H1 (cell line): Measurements from ENCODE around the gene PRDM15. TPM values are rescaled to one million over a fixed set of nuclear protein-coding genes. Genes with fewer than 3 reads are reported as not detected.

Source experiments
- CTCF ChIA-PET: fragments of 300-600 bp; sonication (Branson Sonifier 250); formaldehyde crosslinking; loops from one replicate; lab custom pipeline; 2021; ENCODE audit not compliant: partially characterized antibody; lab: Charles Lee
- POLR2A ChIA-PET: fragments of 300-600 bp; sonication (Branson Sonifier 250); formaldehyde crosslinking; loops from one replicate; lab custom pipeline; 2021; ENCODE audit warnings: inconsistent platforms; ENCODE audit not compliant: partially characterized antibody; lab: Charles Lee
- DNase-seq, 2 experiments: peaks; one replicate each; pipeline versions ENCODE4 v3.0.0 to v3.0.0-alpha.2; 2010 to 2022; ENCODE audit warnings: low spot score in 2 of 2, low read depth in 1 of 2, mixed read lengths in 1 of 2
- FAIRE-seq: peaks from 2 replicates; lab custom pipeline; 2011; peaks lifted over from hg19 to GRCh38; lab: Jason Lieb, UNC
- H2AFZ ChIP-seq: 2 replicates; pipeline ENCODE4 v1.8.1; 2012; ENCODE audit warnings: low read length, inconsistent platforms
- H2AK5ac ChIP-seq: 2 replicates; pipeline ENCODE4 v1.6.1; 2013; ENCODE audit warnings: low read depth, low read length
- H2BK120ac ChIP-seq: replicated peaks from 2 replicates; pipeline ENCODE3; 2013; ENCODE audit warnings: low read depth, low read length, inconsistent platforms
- H2BK12ac ChIP-seq: 2 replicates; pipeline ENCODE4 v1.6.1; 2013; ENCODE audit warnings: low read depth, low read length
- H2BK15ac ChIP-seq: 2 replicates; pipeline ENCODE4 v1.6.1; 2013; ENCODE audit warnings: low read length
- H2BK20ac ChIP-seq: 2 replicates; pipeline ENCODE4 v1.6.1; 2013; ENCODE audit warnings: low read length
- H2BK5ac ChIP-seq: 2 replicates; pipeline ENCODE4 v1.6.1; 2013; ENCODE audit warnings: low read depth, low read length
- H3K14ac ChIP-seq: 2 replicates; pipeline ENCODE4 v1.6.1; 2013; ENCODE audit warnings: inconsistent platforms; ENCODE audit not compliant: insufficient read length
- H3K18ac ChIP-seq: 2 replicates; pipeline ENCODE4 v1.6.1; 2013; ENCODE audit warnings: low read length; ENCODE audit errors: extremely low read depth
- H3K23ac ChIP-seq: 2 replicates; pipeline ENCODE4 v1.6.1; 2013; ENCODE audit warnings: inconsistent platforms; ENCODE audit not compliant: insufficient read length
- H3K23me2 ChIP-seq: 2 replicates; pipeline ENCODE4 v1.6.1; 2013; ENCODE audit warnings: low read depth, low read length
- H3K27ac ChIP-seq: 2 replicates; pipeline ENCODE4 v1.6.1; 2011; ENCODE audit warnings: low read depth, low read length, inconsistent platforms
- H3K27me3 ChIP-seq, 4 experiments: replicated peaks in 1 of 4; 1 replicate in 1 of 4; 2 replicates in 3 of 4; pipeline versions ENCODE4 v1.6.1 to v1.8.1; 2011 to 2013; ENCODE audit warnings: low read length in 3 of 4, mild to moderate bottlenecking in 3 of 4, inconsistent platforms in 2 of 4, mixed read lengths in 2 of 4, moderate library complexity in 1 of 4; ENCODE audit not compliant: control insufficient read depth in 3 of 4, insufficient read depth in 3 of 4; ENCODE audit errors: extremely low read depth in 1 of 4
- H3K36me3 ChIP-seq, 4 experiments: 2 replicates each; pipeline versions ENCODE4 v1.6.1 to v1.8.1; 2011 to 2013; ENCODE audit warnings: mild to moderate bottlenecking in 4 of 4, low read length in 3 of 4, moderate library complexity in 2 of 4, control low read depth in 1 of 4, inconsistent platforms in 1 of 4; ENCODE audit not compliant: insufficient read depth in 4 of 4, control insufficient read depth in 2 of 4
- H3K4ac ChIP-seq: replicated peaks from 2 replicates; pipeline ENCODE3; 2013; ENCODE audit warnings: low read length, low read depth, mixed read lengths, inconsistent platforms; ENCODE audit not compliant: insufficient read length
- H3K4me1 ChIP-seq, 4 experiments: replicated peaks in 1 of 4; 1 replicate in 1 of 4; 2 replicates in 3 of 4; pipeline versions ENCODE4 v1.6.1 to v1.8.1; 2011 to 2013; ENCODE audit warnings: low read length in 3 of 4, inconsistent platforms in 2 of 4, mixed read lengths in 1 of 4; ENCODE audit not compliant: insufficient read depth in 4 of 4, control insufficient read depth in 3 of 4
- H3K4me2 ChIP-seq, 2 experiments: 2 replicates each; pipeline versions ENCODE4 v1.6.1 to v1.8.1; 2011 to 2013; ENCODE audit warnings: low read depth in 2 of 2, low read length in 2 of 2, control low read depth in 1 of 2, inconsistent platforms in 1 of 2, mild to moderate bottlenecking in 1 of 2; ENCODE audit not compliant: insufficient read depth in 1 of 2
- H3K4me3 ChIP-seq, 4 experiments: fragments of 200-600, 300-600 bp in 1 of 4; sonication (generic), shearing (Covaris generic), sonication (Bioruptor Twin) in 1 of 4; 2 replicates each; pipeline versions ENCODE4 v1.5.1 to v1.8.1; 2011 to 2016; ENCODE audit warnings: low read length in 4 of 4, low read depth in 3 of 4, control low read depth in 2 of 4, inconsistent platforms in 2 of 4, mild to moderate bottlenecking in 2 of 4, mixed read lengths in 1 of 4, moderate library complexity in 1 of 4; ENCODE audit not compliant: insufficient read depth in 2 of 4; ENCODE audit errors: extremely low read depth in 1 of 4
- H3K56ac ChIP-seq: replicated peaks from 2 replicates; pipeline ENCODE3; 2013; ENCODE audit warnings: low read depth, mild to moderate bottlenecking, mixed read lengths, low read length, inconsistent platforms; ENCODE audit not compliant: insufficient read length
- H3K79me1 ChIP-seq: 2 replicates; pipeline ENCODE4 v1.6.1; 2013; ENCODE audit warnings: low read depth, low read length, control low read depth
- H3K79me2 ChIP-seq, 2 experiments: 2 replicates each; pipeline versions ENCODE4 v1.6.1 to v1.8.1; 2012 to 2013; ENCODE audit warnings: low read length in 2 of 2, mild to moderate bottlenecking in 2 of 2, inconsistent platforms in 1 of 2; ENCODE audit not compliant: insufficient read depth in 2 of 2, control insufficient read depth in 1 of 2
- H3K9ac ChIP-seq, 4 experiments: replicated peaks in 1 of 4; 1 replicate in 1 of 4; 2 replicates in 3 of 4; pipeline versions ENCODE4 v1.6.1 to v1.8.1; 2011 to 2013; ENCODE audit warnings: low read depth in 3 of 4, low read length in 3 of 4, control low read depth in 2 of 4, mild to moderate bottlenecking in 2 of 4, moderate library complexity in 2 of 4, inconsistent platforms in 1 of 4; ENCODE audit errors: extremely low read depth in 1 of 4
- H3K9me3 ChIP-seq, 2 experiments: 2 replicates each; pipeline versions ENCODE4 v1.6.1 to v1.8.1; 2012 to 2013; ENCODE audit warnings: mild to moderate bottlenecking in 2 of 2, moderate library complexity in 2 of 2, control low read depth in 1 of 2, inconsistent platforms in 1 of 2, low read depth in 1 of 2, low read length in 1 of 2, mixed read lengths in 1 of 2; ENCODE audit not compliant: insufficient read depth in 2 of 2
- H4K20me1 ChIP-seq, 2 experiments: replicated peaks in 1 of 2; 2 replicates each; pipeline versions ENCODE3 to v1.8.1; 2011 to 2013; ENCODE audit warnings: inconsistent platforms in 2 of 2, low read length in 2 of 2, mild to moderate bottlenecking in 1 of 2; ENCODE audit not compliant: insufficient read depth in 2 of 2, control insufficient read depth in 1 of 2
- H4K5ac ChIP-seq: 2 replicates; pipeline ENCODE4 v1.6.1; 2013; ENCODE audit warnings: low read length, low read depth, mixed read lengths, inconsistent platforms; ENCODE audit not compliant: insufficient read length
- H4K8ac ChIP-seq: 2 replicates; pipeline ENCODE4 v1.8.0; 2013; ENCODE audit warnings: mild to moderate bottlenecking, moderate library complexity, low read length, inconsistent platforms; ENCODE audit not compliant: insufficient read depth; ENCODE audit errors: extremely low read depth
- H4K91ac ChIP-seq: replicated peaks from 2 replicates; pipeline ENCODE3; 2013; ENCODE audit warnings: low read length, mixed read lengths, inconsistent platforms; ENCODE audit not compliant: insufficient read length
- RXRA ChIP-seq: IDR thresholded peaks from 2 replicates; pipeline ENCODE4 v1.6.1; 2011; ENCODE audit warnings: low read depth, mild to moderate bottlenecking, low read length, moderate library complexity; ENCODE audit not compliant: insufficient read depth
- SP2 ChIP-seq: IDR thresholded peaks from 2 replicates; pipeline ENCODE4 v1.6.1; 2012; ENCODE audit warnings: mild to moderate bottlenecking, low read length, inconsistent platforms
- SP4 ChIP-seq: IDR thresholded peaks from 2 replicates; pipeline ENCODE4 v1.6.1; 2012; ENCODE audit warnings: low read length, inconsistent platforms
- SRF ChIP-seq: IDR thresholded peaks from 2 replicates; pipeline ENCODE4 v1.6.1; 2011; ENCODE audit warnings: mild to moderate bottlenecking, low read depth, low read length, moderate library complexity
- WGBS, 2 experiments: shearing (Covaris generic) in 1 of 2; methylation state at CpG; one replicate each; pipeline versions ENCODE4 v1.1.6 to v1.1.7; 2013 to 2015; ENCODE audit warnings: low lambda C conversion rate in 2 of 2, mixed read lengths in 2 of 2, inconsistent platforms in 1 of 2, low coverage in 1 of 2, missing lambda C conversion rate in 1 of 2; ENCODE audit not compliant: insufficient replicate concordance in 2 of 2, insufficient coverage in 1 of 2, insufficient read length in 1 of 2; ENCODE audit errors: extremely low coverage in 1 of 2, missing lambda C conversion rate in 1 of 2; 5-methylcytosine and 5-hydroxymethylcytosine counted together
- polyA plus RNA-seq, 7 experiments: library from polyadenylated mRNA; depleted of rRNA in 3 of 7; stranded (reverse) in 5 of 7; unstranded in 2 of 7; fragments of >200 nt in 5 of 7; fragments of 200-250 nt in 2 of 7; gene quantifications; 1 replicate in 5 of 7; 2 replicates in 1 of 7; 4 replicates in 1 of 7; pipeline versions ENCODE4 v1.2.1 to v1.2.3, GENCODE V29; 2011 to 2013; ENCODE audit warnings: missing spikeins in 2 of 7, mixed read lengths in 2 of 7
- total RNA-seq: library from RNA; stranded (reverse); fragmentation: NEBNext Ultra II Directional; extraction: Animal tissue kit (Norgen Biotek cat#: 25700); gene quantifications from 2 replicates; pipeline ENCODE4 v1.2.1, GENCODE V29; 2021

Gene PRDM15
- total and polyA plus RNA-seq, 2 of the 8 experiments (the other 6 are each of a cell fraction or from before 2014, with no cell fraction given) = 9.7 to 10.5 TPM

GRCh38 chr21:41750532-41751151, 128.5 kb downstream of the PRDM15 start:
- Histone ChIP-seq H4K8ac (no peak overlapping the region), H3K4me1 (peaks cover 9 to 41% (median 23%) of the 10 kb centered on the region in 4 experiments), H2AK5ac (no peak overlapping the region), H3K27me3 (no peaks in the 10 kb centered on the region; a peak in 1 of 7 replicates), H2BK120ac (no peak overlapping the region), H3K56ac (no peak overlapping the region)
- TF ChIP-seq RXRA (no peak), SRF (no peak), SP4 (no peak), SP2 (no peak)
- TF ChIP-seq, all 59 proteins: peak for 0
- Histone ChIP-seq H3K18ac (no peak overlapping the region), H3K9ac (no peak overlapping the region), H3K23ac (no peak overlapping the region), H3K4me3 (no peak overlapping the region), H3K79me2 (no peaks in the 10 kb centered on the region), H3K79me1 (no peaks in the 10 kb centered on the region; the same call in 1 of the 2 replicates), H3K4ac (no peak overlapping the region), H4K5ac (no peak overlapping the region), H2AFZ (no peak overlapping the region), H2BK15ac (no peak overlapping the region), H3K14ac (no peak overlapping the region), H4K20me1 (peaks cover 4 to 13% of the 10 kb centered on the region in 2 experiments), H3K23me2 (no peaks in the 10 kb centered on the region), H3K27ac (no peak overlapping the region), H2BK20ac (no peak overlapping the region), H2BK5ac (no peak overlapping the region), H4K91ac (no peak overlapping the region), H3K9me3 (no peaks in the 10 kb centered on the region), H2BK12ac (no peak overlapping the region), H3K36me3 (peaks cover 0 to 2% (median 0%) of the 10 kb centered on the region in 4 experiments; a peak in 2 of 8 replicates), H3K4me2 (no peak overlapping the region)
- DNase-seq (no peak), FAIRE-seq (no peak)
- ChIA-PET POLR2A (interaction anchor here (4.2 kb wide), 1 partner anchor 12 kb away, joined by 23 read pairs; no protein-coding TSS in a partner anchor), CTCF (interaction anchor here (1.0 to 13.4 kb wide), 5 partner anchors 10 to 140 kb away, joined by 3 to 118 read pairs (median 8); no protein-coding TSS in a partner anchor)
- WGBS, 2 experiments = 90% methylated on average over 16 of the region's 16 CpGs; no CpG with 5 or more reads in 1 of the 2 experiments
